MCF 10A (cell line): Measurements from ENCODE around the gene GULP1. TPM values are rescaled to one million over a fixed set of nuclear protein-coding genes. Genes with fewer than 3 reads are reported as not detected.

Experiments used
- BruUV-seq: library from RNA; stranded (reverse); fragments of 400-500 nt; replicated peaks from 2 replicates; lab custom pipeline; 2021; lab: Mats Ljungman, UMichigan
- CTCF ChIA-PET: fragments of 300-600 bp; sonication (Branson Sonifier 250); formaldehyde crosslinking; extraction: SDS; loops from one replicate; lab custom pipeline; 2021; ENCODE audit warnings: antibody characterized with exemption, inconsistent platforms; lab: Yijun Ruan, JAX
- POLR2A ChIA-PET: fragments of 300-600, 350-650 bp; sonication (Branson Sonifier 250); formaldehyde crosslinking; extraction: SDS; loops from one replicate; lab custom pipeline; 2020; ENCODE audit warnings: antibody characterized with exemption, inconsistent platforms; lab: Yijun Ruan, JAX
- DNase-seq: peaks from one replicate; pipeline ENCODE4 v3.0.0-alpha.2; 2018; ENCODE audit not compliant: unreplicated experiment
- H3K27ac Mint-ChIP-seq: one replicate; pipeline ENCODE4 v1.8.0; 2022; ENCODE audit warnings: mild to moderate bottlenecking, low read depth, mixed read lengths; ENCODE audit not compliant: unreplicated experiment
- H3K27me3 Mint-ChIP-seq: one replicate; pipeline ENCODE4 v1.8.0; 2022; ENCODE audit warnings: mixed read lengths; ENCODE audit not compliant: insufficient read depth, unreplicated experiment
- H3K36me3 Mint-ChIP-seq: one replicate; pipeline ENCODE4 v1.8.0; 2022; ENCODE audit warnings: mild to moderate bottlenecking, moderate library complexity, mixed read lengths; ENCODE audit not compliant: insufficient read depth, unreplicated experiment
- H3K4me1 Mint-ChIP-seq: one replicate; pipeline ENCODE4 v1.8.0; 2022; ENCODE audit warnings: mixed read lengths; ENCODE audit not compliant: insufficient read depth, unreplicated experiment
- H3K4me3 Mint-ChIP-seq: one replicate; pipeline ENCODE4 v1.8.0; 2022; ENCODE audit warnings: mild to moderate bottlenecking, moderate library complexity, mixed read lengths; ENCODE audit not compliant: unreplicated experiment
- H3K9me3 Mint-ChIP-seq: one replicate; pipeline ENCODE4 v1.8.0; 2022; ENCODE audit warnings: mixed read lengths; ENCODE audit not compliant: unreplicated experiment
- CTCF ChIP-seq: fragments of 200-600 bp; IDR thresholded peaks from one replicate; pipeline ENCODE4 v1.8.0; 2022; ENCODE audit warnings: antibody characterized with exemption, mild to moderate bottlenecking; ENCODE audit not compliant: unreplicated experiment
- intact Hi-C: fragments of 100-400 bp; cut with micrococcal nuclease; formaldehyde crosslinking; loops from 2 replicates; pipeline ENCODE4 v1.14.1; 2022
- total RNA-seq: library from RNA; stranded (reverse); gene quantifications from 2 replicates; pipeline ENCODE4 v1.2.3, GENCODE V29; 2022

Gene GULP1
- total RNA-seq, 1 experiment from 2014 or later, result 4.2 TPM

- no peak overlapping the region for H3K4me3 Mint-ChIP-seq
- POLR2A ChIA-PET, result interaction anchor here (0.8 kb wide), 1 partner anchor 23 kb away, joined by 3 read pairs; no protein-coding TSS in a partner anchor
- no TSS peak for BruUV-seq
- TF ChIP-seq CTCF, result no peak
- CTCF ChIA-PET, result interaction anchor here (0.6 to 1.3 kb wide), 6 partner anchors 10 to 314 kb away, joined by 3 to 6 read pairs (median 4); no protein-coding TSS in a partner anchor
- peaks cover 4% of the 10 kb centered on the region for H3K9me3 Mint-ChIP-seq
- peaks cover 6% of the 10 kb centered on the region for H3K36me3 Mint-ChIP-seq
- H3K4me1 Mint-ChIP-seq, result no peaks in the 10 kb centered on the region
- no peak overlapping the region for H3K27ac Mint-ChIP-seq
- no peak for DNase-seq
- no peaks in the 10 kb centered on the region for H3K27me3 Mint-ChIP-seq
- intact Hi-C loops, result no loop called here
These were observed 17.7 kb downstream of the GULP1 start for GRCh38 chr2:188309364-188309763.

- H3K36me3 Mint-ChIP-seq, result peaks cover 5% of the 10 kb centered on the region
- POLR2A ChIA-PET, result interaction anchor here (0.7 to 0.8 kb wide), 2 partner anchors 21 to 1776 kb away, joined by 3 read pairs; no protein-coding TSS in a partner anchor
- BruUV-seq, result no TSS peak
- H3K4me1 Mint-ChIP-seq, result no peaks in the 10 kb centered on the region
- H3K27ac Mint-ChIP-seq, result no peak overlapping the region
- H3K9me3 Mint-ChIP-seq, result peaks cover 8% of the 10 kb centered on the region
- CTCF ChIA-PET, result no interaction called here
- no peaks in the 10 kb centered on the region for H3K27me3 Mint-ChIP-seq
- no peak for TF ChIP-seq CTCF
- no peak overlapping the region for H3K4me3 Mint-ChIP-seq
- intact Hi-C loops, result no loop called here
- no peak for DNase-seq
These were observed 22.8 kb downstream of the GULP1 start for GRCh38 chr2:188314314-188315054.

GRCh38 chr2:188315750-188316149 is 24.1 kb downstream of the GULP1 start:
- Mint-ChIP-seq H3K27me3 (no peaks in the 10 kb centered on the region), H3K27ac (no peak overlapping the region), H3K36me3 (peaks cover 5% of the 10 kb centered on the region), H3K4me1 (no peaks in the 10 kb centered on the region), H3K9me3 (peaks cover 8% of the 10 kb centered on the region), H3K4me3 (no peak overlapping the region)
- no TSS peak for BruUV-seq
- DNase-seq, result no peak
- intact Hi-C loops, result no loop called here
- no peak for TF ChIP-seq CTCF
- CTCF ChIA-PET, result interaction anchor here (0.7 kb wide), 1 partner anchor 776 kb away, joined by 3 read pairs; no protein-coding TSS in a partner anchor
- POLR2A ChIA-PET, result no interaction called here

- no peak overlapping the region for H3K4me3 Mint-ChIP-seq
- BruUV-seq, result no TSS peak
- no peaks in the 10 kb centered on the region for H3K27me3 Mint-ChIP-seq
- intact Hi-C loops, result no loop called here
- no peak for DNase-seq
- H3K4me1 Mint-ChIP-seq, result no peaks in the 10 kb centered on the region
- no peak overlapping the region for H3K27ac Mint-ChIP-seq
- ChIA-PET POLR2A (no interaction called here), CTCF (interaction anchor here (0.7 kb wide), 1 partner anchor 777 kb away, joined by 3 read pairs; no protein-coding TSS in a partner anchor)
- peaks cover 8% of the 10 kb centered on the region for H3K9me3 Mint-ChIP-seq
- no peak for TF ChIP-seq CTCF
- peaks cover 5% of the 10 kb centered on the region for H3K36me3 Mint-ChIP-seq
These were observed 24.7 kb downstream of the GULP1 start for GRCh38 chr2:188316342-188316741.
